ENCODE measurements around the gene ASS1.
"Not testable (repeated sequence)": the region's sequence is repeated elsewhere in the genome, so short reads cannot be mapped to it uniquely, and the experiment has no call there.

The ASS1 gene

DNA sequence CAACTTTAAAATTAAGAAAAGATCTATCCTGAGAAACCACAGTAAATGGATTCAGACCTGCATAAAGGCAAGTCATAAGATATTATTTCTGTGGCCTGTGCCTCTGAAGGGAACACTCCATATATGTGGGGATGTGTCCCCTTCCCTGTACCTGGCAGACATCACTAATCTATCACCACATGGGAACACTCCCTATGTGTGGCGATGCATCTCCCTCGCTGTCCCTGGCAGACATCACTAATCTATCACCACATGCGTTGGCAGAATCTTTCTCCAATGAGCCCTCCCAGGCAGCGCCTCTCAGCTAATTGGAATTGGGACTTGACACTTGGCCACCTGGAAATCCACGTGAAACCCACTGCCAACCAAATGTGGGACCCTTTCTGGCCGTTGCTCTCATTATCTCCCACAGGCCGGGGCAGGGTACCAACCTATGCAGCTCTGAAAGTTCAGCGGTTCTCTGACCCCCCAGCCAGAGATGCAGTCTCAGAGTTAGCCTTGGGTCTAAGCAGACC, 25.2 kb upstream of the ASS1 start:
- no peak for DNase-seq

DNA sequence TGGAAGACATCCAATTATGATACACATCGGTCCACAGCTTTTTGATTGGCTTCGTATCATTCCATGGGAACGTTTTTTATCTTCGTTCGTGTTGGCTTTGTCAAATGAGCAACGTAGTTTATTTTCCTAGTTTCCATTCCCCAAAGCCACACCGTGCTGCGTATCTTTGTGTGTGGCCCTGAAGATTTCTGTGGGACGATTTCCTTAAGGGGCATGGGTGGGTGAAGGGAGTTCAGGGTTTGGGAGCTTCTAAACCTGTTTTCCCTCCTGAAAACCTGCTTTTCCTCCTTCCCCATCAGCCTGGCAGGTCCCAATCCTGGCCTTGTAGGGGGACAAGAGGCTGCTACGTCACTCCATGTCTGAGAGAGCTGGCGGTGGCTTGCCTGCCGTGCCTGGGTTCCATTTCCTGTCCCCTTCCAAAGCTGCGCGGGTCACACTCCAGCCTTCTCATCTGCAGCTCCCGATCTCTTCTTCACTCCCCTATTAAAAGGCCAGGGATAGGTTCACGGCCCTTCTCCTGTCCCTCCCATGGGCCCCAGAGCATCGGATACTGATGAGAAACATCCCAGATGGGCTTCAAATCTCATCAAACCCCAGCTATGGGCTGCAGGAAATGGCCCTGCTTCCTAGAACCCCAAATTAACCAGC, 23.5 kb upstream of the ASS1 start:
- no peak for DNase-seq

DNA sequence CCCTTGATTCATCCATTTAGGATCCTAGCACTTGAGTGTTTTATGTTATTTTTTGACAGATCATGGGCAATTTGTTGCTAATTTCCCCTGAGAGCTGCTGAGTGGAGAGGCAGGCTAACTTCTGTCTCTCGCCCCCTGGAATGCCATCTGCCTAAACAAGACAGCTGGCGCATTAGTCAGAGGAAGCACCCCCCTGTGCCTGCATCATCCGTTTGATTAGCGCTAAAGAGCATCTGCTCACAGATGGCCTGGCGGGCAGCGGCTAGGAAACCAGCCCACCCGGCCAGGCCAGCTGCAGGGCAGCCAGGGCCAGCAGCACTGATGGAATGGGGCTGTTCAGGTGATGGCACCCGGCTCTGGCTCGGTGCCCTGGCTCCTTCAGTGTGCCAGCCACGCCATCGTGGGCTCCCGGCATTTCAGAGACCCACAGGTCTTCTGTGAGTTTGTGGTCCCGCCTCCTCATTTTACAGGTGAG, 22.9 kb upstream of the ASS1 start:
- DNase-seq, result peak; percentile 91

DNA sequence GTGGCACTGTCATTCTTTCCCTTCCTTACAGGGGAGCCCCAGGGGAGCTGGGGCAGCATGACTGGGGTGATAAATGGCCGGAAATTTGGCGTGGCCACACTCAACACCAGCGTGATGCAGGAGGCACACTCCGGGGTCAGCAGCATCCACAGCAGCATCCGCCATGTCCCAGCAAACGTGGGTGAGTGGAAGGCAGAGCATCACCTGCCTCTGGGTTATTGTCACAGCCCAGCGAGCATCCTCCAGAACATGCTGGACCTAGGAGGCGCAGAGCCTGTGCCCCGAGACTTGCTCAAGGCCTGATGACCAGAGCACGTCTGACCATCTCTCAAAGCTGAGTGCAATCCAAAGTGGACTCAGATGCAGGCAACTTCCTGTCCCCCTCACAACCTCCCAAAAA, 22.2 kb upstream of the ASS1 start:
- DNase-seq, result no peak

DNA sequence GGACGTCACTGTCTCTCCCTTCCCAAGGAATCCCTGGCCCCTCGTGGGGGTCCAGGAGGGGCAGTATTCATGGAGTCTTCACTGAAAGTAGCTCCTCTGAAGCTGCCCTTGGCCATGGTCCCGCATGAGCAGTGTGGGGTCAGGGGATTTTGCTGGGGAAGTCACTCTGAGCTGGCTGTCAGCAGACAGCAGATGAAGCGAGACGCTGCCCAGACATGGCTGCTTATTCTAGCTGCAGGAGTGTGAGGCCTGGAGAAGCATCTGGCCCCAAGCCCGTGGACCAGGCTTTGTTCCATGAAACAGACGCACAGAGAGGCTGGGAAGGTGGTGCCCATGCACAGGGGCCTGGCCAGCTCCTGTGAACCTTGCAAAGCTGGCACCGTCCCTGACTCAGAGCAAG, 21.5 kb upstream of the ASS1 start:
- DNase-seq, result peak; percentile 64

DNA sequence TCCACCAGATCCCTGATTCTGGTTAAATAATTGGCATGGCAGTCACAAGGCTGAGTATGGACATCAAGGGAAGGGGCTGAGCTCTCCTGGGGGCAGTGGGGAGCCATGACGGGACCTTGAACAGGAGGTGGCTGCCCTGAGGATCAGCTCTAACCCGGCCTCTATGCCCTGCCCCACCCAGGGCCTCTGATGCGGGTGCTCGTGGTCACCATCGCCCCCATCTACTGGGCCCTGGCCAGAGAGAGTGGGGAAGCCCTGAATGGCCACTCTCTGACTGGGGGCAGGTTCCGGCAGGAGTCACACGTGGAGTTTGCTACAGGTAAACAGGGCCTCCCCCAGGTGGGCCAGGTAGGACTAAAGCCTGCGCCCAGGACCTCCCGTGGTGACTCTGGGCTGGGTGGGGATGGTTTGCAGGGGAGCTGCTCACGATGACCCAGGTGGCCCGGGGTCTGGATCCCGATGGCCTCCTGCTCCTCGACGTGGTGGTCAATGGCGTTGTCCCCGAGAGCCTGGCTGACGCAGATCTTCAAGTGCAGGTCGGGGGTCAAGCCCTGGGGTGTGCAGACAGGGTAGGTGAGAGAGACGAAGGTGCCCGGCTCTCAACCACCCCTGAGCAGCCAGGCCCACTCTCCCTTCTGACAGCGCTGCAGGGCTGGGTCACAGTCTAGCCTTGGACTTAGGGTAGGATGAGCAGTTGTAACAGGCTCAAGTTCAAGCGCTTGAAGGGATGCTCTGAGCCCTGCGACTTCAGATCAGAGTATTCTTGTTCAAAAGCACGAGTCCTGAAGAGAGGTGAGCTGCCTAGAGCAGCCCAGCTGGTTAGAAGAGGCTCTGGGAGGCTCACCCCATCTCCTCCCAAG, 19.9 kb upstream of the ASS1 start:
- no peak for DNase-seq

DNA sequence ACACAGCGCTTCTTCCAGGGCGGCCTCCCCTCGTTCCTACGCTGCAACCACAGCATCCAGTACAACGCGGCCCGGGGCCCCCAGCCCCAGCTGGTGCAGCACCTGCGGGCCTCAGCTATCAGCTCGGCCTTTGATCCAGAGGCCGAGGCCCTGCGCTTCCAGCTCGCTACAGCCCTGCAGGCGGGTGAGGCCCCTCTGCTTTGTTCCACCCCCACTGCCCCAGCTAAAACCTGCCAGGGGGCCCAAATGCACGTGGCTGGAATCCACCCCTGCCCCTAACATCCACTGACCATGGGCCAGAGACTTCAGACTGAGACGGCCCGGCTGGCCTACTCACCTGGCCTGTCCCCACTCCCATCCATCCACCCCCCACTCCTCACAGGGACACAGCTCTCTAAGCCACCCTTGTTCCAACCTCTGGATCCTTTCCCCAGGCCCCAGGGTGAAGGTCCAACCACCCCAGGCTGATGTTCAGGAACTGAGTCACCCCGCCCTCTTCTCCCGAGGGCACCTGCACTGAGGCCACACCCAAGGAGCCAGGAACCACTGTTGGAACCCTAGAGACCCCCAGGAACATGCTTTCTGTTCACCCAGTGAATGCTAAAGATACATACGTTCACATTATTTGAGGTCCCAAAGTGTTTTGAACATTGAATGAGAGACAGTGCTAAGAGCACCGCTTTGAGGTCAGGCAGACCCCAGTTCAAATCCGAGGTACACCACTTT, 18.9 kb upstream of the ASS1 start:
- no peak for DNase-seq

DNA sequence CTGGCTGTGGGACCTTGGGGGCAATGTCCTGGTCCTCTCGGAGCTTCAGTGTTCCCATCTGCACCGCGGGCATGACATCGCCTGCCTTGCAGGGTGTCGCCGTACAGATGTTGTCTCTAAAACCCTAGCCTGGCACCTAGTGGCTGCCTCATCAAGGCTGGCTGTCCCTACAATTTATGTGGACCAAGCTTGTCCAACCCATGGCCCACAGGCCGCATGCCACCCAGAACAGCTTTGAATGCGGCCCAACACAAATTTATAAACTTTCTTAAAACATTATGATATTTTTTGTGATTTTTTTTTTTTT, 18.3 kb upstream of the ASS1 start:
- DNase-seq, result no peak

DNA sequence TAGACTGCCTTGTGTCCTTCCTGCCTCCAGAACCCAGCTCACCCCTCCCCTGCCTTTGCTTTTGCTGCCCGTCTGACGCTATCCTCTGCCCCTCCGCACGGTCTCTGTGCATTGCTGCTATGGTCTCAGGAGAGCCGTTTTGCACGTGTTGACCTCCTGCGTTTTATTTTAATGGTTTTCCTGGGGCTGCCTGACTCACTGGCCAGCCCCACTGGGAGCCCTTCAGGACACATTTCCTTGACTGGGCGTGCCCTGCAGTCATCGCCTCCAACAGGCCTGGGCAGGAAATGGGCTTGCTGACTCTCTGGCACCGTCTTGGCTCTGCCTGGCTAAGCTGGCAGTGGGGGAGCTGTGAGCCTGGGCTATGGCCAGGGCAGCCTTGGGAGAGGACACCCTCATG, 17.9 kb upstream of the ASS1 start:
- DNase-seq, result no peak

DNA sequence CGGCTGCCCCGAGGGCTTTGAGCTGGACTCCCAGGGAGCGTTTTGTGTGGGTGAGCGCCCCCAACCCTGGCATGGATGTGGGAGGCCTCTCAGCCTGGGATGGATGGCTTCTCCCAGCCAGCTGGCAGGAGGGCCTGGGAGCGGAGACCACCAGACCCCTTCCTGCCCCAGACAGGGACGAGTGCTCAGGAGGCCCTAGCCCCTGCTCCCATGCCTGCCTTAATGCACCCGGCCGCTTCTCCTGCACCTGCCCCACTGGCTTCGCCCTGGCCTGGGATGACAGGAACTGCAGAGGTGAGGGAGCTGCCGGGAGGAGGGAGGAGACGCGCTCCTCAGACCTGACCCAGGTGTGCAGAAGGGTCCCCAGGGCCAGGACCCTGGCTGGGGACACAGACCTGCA, 17.4 kb upstream of the ASS1 start:
- no peak for DNase-seq

DNA sequence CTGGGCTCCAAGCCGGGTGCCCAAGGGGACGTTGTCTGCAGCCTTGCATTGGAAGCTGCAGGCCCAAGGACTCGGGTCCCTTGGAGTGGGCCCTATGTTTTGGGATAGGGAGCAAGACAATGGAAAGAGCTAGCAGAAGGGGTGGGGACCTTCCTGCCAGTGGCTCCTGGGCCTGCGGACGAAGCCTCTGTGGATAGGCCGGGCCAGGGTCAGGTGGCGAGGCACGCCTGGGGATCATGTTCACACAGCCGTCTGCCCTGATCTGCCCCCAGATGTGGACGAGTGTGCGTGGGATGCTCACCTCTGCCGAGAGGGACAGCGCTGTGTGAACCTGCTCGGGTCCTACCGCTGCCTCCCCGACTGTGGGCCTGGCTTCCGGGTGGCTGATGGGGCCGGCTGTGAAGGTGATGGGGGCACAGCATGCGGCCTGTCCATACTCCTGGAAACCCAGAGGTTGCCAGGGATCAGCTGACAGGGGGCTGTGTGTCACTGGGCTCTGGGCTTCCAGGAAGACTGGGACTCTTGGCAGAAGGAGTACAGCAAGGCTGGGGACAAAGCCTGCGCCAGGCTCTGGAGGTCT, 16.6 kb upstream of the ASS1 start:
- DNase-seq, result no peak

DNA sequence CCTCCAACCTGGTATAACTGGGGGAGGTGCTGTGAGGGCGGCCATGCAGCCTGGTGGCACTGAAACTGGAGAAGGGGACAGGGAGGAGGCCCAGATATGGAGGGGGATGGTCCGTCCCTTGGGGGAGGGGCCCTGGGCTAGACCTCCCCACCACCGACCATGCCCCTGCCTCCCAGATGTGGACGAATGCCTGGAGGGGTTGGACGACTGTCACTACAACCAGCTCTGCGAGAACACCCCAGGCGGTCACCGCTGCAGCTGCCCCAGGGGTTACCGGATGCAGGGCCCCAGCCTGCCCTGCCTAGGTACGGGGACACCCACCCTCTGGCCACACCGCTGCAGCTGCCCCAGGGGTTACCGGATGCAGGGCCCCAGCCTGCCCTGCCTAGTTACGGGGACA, 15.4 kb upstream of the ASS1 start:
- DNase-seq, result no peak

DNA sequence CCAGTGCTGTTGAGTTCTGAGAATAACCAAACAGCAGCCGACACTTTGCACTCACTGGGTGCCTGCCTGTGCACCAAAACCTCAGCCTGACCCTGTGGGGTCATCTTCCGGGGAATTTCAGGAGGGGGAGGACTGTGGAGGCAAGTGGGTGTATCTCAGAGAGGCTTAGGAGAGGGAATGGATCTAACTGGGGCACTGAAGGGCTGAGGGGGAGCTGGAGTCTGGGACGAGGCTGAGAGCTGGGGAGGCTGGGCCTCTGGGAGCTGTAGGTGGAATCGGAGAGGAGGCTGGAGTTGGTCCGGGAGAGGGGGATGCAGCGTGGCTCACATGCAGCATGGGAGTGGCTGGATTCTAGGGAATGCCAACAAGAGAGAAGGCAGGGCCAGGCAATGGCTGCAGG, 14.9 kb upstream of the ASS1 start:
- no peak for DNase-seq

DNA sequence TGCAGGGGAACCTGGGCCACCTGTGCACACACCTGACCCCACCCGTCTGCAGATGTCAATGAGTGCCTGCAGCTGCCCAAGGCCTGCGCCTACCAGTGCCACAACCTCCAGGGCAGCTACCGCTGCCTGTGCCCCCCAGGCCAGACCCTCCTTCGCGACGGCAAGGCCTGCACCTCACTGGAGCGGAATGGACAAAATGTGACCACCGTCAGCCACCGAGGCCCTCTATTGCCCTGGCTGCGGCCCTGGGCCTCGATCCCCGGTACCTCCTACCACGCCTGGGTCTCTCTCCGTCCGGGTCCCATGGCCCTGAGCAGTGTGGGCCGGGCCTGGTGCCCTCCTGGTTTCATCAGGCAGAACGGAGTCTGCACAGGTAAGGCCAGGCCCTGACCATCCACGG, 14.5 kb upstream of the ASS1 start:
- DNase-seq, result no peak

DNA sequence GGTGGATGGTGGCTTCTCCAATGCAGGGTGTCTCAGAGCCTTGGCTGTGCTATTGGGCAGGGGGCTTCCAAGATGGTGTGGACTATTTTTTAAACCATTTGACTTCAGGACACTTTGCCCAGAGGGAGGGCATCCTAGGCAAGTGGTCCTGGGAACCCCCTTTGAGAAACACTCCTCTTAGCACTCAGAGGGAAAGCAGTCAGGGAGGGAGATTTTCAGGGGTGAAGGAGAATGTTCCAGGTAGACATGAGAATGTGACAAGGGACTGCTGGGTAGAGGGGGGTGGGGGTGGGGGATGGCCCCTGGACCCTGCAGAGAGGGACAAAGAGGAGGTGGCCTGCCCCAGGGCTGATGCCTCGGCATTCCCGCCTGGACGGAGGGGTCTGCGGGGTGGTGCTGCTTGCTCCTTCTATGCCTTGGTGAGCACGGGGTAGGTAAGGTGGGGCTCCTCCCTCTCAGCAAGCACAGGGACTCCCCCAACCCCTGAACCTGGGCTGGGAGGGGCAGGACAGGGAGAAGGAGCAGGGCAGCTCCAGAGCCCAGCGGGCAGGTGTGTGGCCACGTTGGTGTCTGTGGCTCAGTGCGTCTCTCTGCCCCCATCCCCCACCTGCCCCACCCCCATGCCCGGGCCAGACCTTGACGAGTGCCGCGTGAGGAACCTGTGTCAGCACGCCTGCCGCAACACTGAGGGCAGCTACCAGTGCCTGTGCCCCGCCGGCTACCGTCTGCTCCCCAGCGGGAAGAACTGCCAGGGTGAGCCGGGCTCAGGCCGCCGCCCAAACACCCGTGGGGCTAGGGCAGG, 13.8 kb upstream of the ASS1 start:
- DNase-seq, result no peak

DNA sequence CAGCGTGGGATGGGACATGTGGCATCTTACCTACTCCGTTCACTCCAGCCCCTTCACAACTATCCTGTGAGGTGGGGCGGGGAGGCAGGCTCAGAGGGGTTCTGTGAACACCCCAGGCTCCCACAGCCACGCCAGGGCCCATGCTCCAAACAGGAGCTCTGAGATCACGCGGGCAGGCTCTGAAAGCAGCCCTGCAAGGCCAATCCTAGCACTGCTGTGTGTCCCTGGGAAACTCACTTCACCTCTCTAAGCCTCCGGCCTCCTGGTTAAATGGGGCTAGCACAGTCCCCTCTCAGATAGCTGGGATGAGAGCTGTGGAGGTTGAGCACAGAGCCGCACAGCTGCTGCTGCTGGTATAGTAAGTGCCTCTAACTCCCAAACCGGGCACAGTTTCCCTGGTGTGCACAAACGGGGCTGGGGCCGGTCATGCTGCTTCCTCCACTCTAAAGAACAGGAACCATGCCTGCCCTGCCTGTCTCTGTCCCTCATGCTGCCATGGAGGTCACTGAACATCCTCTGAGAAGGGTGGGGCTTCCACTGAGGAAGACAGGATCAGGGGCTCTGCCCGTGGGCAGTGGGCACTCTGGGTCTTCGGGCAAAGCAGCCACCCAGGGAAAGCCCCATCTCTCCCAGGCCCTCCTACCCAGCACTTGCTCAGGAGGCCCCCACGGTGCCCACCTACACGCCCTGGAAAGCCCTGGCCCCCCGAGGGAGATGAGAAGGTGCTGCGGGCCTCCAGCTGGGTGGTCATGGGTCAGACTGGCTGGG, 13.0 kb upstream of the ASS1 start:
- no peak for DNase-seq

DNA sequence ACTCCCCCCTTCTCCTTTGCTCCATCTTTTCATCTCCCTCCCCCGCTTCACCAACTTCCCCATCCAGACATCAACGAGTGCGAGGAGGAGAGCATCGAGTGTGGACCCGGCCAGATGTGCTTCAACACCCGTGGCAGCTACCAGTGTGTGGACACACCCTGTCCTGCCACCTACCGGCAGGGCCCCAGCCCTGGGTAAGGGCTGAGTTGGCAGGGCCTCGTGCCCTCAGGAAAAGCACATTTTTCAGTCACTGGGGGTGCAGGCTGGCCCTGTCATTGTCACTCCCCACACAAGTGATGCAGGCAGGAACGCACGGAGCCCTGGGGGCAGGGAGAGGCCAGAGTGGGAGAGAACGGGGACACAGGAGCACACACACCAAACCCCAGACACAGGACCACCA, 12.4 kb upstream of the ASS1 start:
- DNase-seq, result no peak

DNA sequence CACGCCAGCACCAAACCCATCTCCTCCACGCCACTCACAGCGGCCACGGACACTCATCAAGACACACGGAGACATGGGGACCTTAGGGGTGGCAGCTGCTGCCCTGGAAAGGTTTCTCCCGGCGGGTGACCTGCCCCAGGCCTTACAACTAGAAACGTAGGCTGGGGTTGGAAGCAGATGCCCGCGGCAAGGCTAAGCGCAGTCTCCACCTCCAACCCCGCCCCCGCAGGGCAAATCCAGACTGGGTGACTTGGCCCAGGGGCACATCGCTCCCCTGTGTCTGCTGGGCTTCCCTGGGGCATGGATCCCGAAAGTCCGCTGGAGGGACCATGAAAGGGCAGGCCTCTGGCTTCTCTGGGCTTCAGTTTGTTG, 12.0 kb upstream of the ASS1 start:
- DNase-seq, result no peak

DNA sequence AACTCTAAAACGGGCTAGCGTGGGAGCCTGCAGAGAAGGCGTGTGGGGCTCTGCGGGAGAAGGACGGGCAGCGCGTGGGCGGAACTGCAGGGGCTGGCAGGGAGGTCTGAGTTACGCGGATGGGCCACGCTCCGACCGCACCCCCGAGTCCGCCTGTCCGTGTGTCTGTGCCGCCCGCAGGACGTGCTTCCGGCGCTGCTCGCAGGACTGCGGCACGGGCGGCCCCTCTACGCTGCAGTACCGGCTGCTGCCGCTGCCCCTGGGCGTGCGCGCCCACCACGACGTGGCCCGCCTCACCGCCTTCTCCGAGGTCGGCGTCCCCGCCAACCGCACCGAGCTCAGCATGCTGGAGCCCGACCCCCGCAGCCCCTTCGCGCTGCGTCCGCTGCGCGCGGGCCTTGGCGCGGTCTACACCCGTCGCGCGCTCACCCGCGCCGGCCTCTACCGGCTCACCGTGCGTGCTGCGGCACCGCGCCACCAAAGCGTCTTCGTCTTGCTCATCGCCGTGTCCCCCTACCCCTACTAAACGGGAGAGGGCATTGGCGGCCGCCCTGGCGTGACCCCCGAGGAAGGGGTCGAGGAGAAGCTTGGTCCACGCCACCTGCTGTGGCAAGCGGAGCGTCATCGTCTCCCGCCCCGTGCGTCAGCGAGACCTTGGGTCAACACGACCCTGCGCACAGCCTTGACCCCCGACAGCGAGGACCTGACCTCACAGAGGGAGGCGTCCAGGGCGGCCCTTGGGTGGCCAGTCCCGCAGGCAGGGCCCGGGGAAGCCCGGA, 11.4 kb upstream of the ASS1 start:
- DNase-seq, result no peak

DNA sequence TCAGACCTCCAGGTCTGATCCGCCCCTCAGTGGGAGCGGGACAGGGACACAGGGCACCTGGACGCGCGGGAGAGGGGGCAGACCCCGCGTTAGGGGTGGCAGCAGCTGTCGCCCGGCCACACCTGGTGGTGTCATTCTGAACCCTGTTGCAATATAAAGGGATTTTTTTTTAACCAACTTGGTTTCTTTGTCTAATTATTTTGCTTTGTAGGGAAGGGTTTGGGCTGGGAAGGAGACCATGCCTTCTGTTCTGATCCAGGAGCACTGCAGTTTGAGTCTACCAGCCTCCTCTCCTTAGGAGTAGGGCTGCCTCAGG, 10.9 kb upstream of the ASS1 start:
- no peak for DNase-seq

DNA sequence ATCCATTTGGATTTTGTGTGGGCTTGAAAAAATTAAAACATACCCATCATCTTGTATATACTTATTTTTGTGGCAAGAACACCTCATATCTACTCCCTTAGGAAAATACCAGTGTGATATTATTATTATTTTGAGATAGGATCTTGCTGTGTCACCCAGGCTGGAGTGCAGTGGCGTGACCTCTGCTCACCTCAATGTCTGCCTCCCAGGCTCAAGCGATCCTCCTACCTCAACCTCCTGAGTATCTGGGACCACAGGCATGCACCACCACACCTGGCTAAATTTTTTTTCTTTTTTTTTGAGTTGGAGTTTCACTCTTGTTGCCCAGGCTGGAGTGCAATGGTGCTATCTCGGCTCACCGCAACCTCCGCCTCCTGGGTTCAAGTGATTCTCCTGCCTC, 10.1 kb upstream of the ASS1 start:
- DNase-seq, result not testable (repeated sequence)

Measured in NCI-H446 treated with DMSO at 0.1 percent for 48 hours (cell line).